GM12878 (cell line): Measurements from ENCODE around the gene PREX1. TPM values are rescaled to one million over a fixed set of nuclear protein-coding genes. Genes with fewer than 3 reads are reported as not detected.

ENCODE experiments used
- ATF3 ChIP-seq: IDR thresholded peaks from 2 replicates; pipeline ENCODE4 v1.6.1; 2011; ENCODE audit warnings: low read depth, mild to moderate bottlenecking, low read length, moderate library complexity, borderline replicate concordance; ENCODE audit errors: extremely low read depth
- ATF7 ChIP-seq: fragments of 450-650 bp; IDR thresholded peaks from 2 replicates; pipeline ENCODE4 v1.6.1; 2016; ENCODE audit warnings: low read depth, mild to moderate bottlenecking
- BCL3 ChIP-seq: IDR thresholded peaks from 2 replicates; pipeline ENCODE4 v1.6.1; 2011; ENCODE audit warnings: borderline replicate concordance, low read depth, mild to moderate bottlenecking, moderate library complexity, low read length; ENCODE audit not compliant: insufficient read depth, poor library complexity, severe bottlenecking
- ETV6 ChIP-seq, 2 experiments: fragments of 450-650 bp in 1 of 2; IDR thresholded peaks in 1 of 2; conservative IDR thresholded peaks in 1 of 2; 2 replicates each; pipeline ENCODE4 v1.6.1; 2014; ENCODE audit warnings: antibody characterized with exemption in 1 of 2, borderline replicate concordance in 1 of 2, low read depth in 1 of 2, mild to moderate bottlenecking in 1 of 2, moderate library complexity in 1 of 2
- HDGF ChIP-seq: fragments of 450-650 bp; IDR thresholded peaks from 2 replicates; pipeline ENCODE4 v1.6.1; 2016; ENCODE audit warnings: antibody characterized with exemption
- MEF2B ChIP-seq: fragments of 450-650 bp; IDR thresholded peaks from 2 replicates; pipeline ENCODE4 v1.6.1; 2018; ENCODE audit warnings: mild to moderate bottlenecking, moderate library complexity; ENCODE audit not compliant: partially characterized antibody, poor library complexity, severe bottlenecking
- MTA2 ChIP-seq: fragments of 450-650 bp; IDR thresholded peaks from 2 replicates; pipeline ENCODE4 v1.6.1; 2016; ENCODE audit warnings: low read depth, mild to moderate bottlenecking, moderate library complexity
- NR2C2 ChIP-seq: IDR thresholded peaks from 2 replicates; pipeline ENCODE4 v1.6.1; 2011; ENCODE audit warnings: borderline replicate concordance, low read depth; ENCODE audit not compliant: control insufficient read depth, insufficient read length
- PKNOX1 ChIP-seq: fragments of 450-650 bp; IDR thresholded peaks from 2 replicates; pipeline ENCODE4 v1.6.1; 2016; ENCODE audit warnings: mild to moderate bottlenecking
- SMARCA5 ChIP-seq: fragments of 450-650 bp; IDR thresholded peaks from 2 replicates; pipeline ENCODE4 v1.6.1; 2017; ENCODE audit warnings: mild to moderate bottlenecking
- STAT1 ChIP-seq: fragments of 450-650 bp; conservative IDR thresholded peaks from 2 replicates; pipeline ENCODE4 v1.6.1; 2014; ENCODE audit warnings: antibody characterized with exemption, mild to moderate bottlenecking
- YY1 ChIP-seq: IDR thresholded peaks from 2 replicates; pipeline ENCODE4 v1.6.1; 2011; ENCODE audit warnings: low read depth, mild to moderate bottlenecking, low read length
- ZBED1 ChIP-seq: IDR thresholded peaks from 2 replicates; pipeline ENCODE4 v1.6.1; 2016; ENCODE audit warnings: borderline replicate concordance
- ZBTB11 ChIP-seq: fragments of 450-650 bp; formaldehyde crosslinking; IDR thresholded peaks from 2 replicates; pipeline ENCODE4 v1.5.0; 2022; ENCODE audit warnings: mild to moderate bottlenecking, missing genetic modification characterization
- ZNF207 ChIP-seq: fragments of 450-650 bp; IDR thresholded peaks from 2 replicates; pipeline ENCODE4 v1.6.1; 2014; ENCODE audit warnings: antibody characterized with exemption, mild to moderate bottlenecking, borderline replicate concordance
- ZNF592 ChIP-seq: fragments of 450-650 bp; IDR thresholded peaks from 2 replicates; pipeline ENCODE4 v1.6.1; 2017; ENCODE audit warnings: mild to moderate bottlenecking, moderate library complexity
- ZZZ3 ChIP-seq: IDR thresholded peaks from 2 replicates; pipeline ENCODE4 v1.6.1; 2011; ENCODE audit warnings: low read depth; ENCODE audit not compliant: control insufficient read depth, insufficient read length
- polyA plus RNA-seq, 11 experiments: library from polyadenylated mRNA; depleted of rRNA in 4 of 11; unstranded in 6 of 11; stranded (reverse) in 5 of 11; fragments of >200 nt; fragmentation: Nextera tagmentation in 4 of 11; fragmentation: Illumina TruSeq in 1 of 11; extraction: Ambion mirVana in 4 of 11; extraction: Trizol in 1 of 11; gene quantifications; 1 replicate in 1 of 11; 2 replicates in 10 of 11; pipeline versions ENCODE4 v1.2.1 to v1.2.3, GENCODE V29; 2011 to 2016; ENCODE audit warnings: inconsistent platforms in 2 of 11, missing spikeins in 2 of 11, low read depth in 1 of 11
- total RNA-seq, 4 experiments: library from RNA; depleted of rRNA in 3 of 4; stranded (reverse); fragments of >200 nt in 3 of 4; fragmentation: Illumina TruSeq in 1 of 4; extraction: Trizol in 1 of 4; gene quantifications; 2 replicates each; pipeline versions ENCODE4 v1.2.1 to v1.2.3, GENCODE V29; 2013 to 2021

The PREX1 gene
- total and polyA plus RNA-seq, 10 of the 15 experiments (the other 5 are each of a cell fraction or from before 2014, with no cell fraction given), result 2.6 to 114 (median 38.9) TPM

GRCh38 chr20:48823960-48824498 lies 3.8 kb downstream of the PREX1 start (continued):
- peak in 1 of 2 experiments; percentile 92; a peak in 2 of 4 replicates for TF ChIP-seq ETV6 (conservative IDR thresholded peaks at IDR 0.05 in 1 of 2, IDR thresholded peaks at IDR 0.05 in 1 of 2; ENCODE audit: borderline replicate concordance in 1 of 2, low read depth in 1 of 2)
- peak; percentile 53; the same call in 1 of the 2 replicates for TF ChIP-seq ZBED1
- TF ChIP-seq MTA2, result peak; percentile 48; the same call in 1 of the 2 replicates
- 0 out of 2 replicates have a peak, but pooled peaks have one; percentile 23 for TF ChIP-seq HDGF
- 0 out of 2 replicates have a peak, but pooled peaks have one; percentile 18 for TF ChIP-seq ZNF207
- TF ChIP-seq YY1, result 0 out of 2 replicates have a peak, but pooled peaks have one; percentile 24
- no peak for TF ChIP-seq ZBTB11 (CRISPR knock-in tag)
- no peak for TF ChIP-seq ATF3
- TF ChIP-seq ZNF592, result no peak
- TF ChIP-seq ATF7, result 0 out of 2 replicates have a peak, but pooled peaks have one; percentile 36
- no peak for TF ChIP-seq ZZZ3
- peak; percentile 74 for TF ChIP-seq BCL3
- peak; percentile 93 for TF ChIP-seq PKNOX1
- TF ChIP-seq STAT1, result no peak
- peak; percentile 98 for TF ChIP-seq SMARCA5
- TF ChIP-seq NR2C2, result no peak
- peak; percentile 50 for TF ChIP-seq MEF2B
